H9 (cell line): ENCODE results near the gene YAF2. TPM values are rescaled to one million over a fixed set of nuclear protein-coding genes. Genes with fewer than 3 reads are reported as not detected.

Source experiments
- DNase-seq: peaks from one replicate; pipeline ENCODE4 v3.0.0-alpha.2; 2017
- H2AFZ ChIP-seq: one replicate; pipeline ENCODE4 v1.6.1; 2013; ENCODE audit warnings: mild to moderate bottlenecking, low read length, control low read depth, moderate library complexity
- H2AK5ac ChIP-seq: 2 replicates; pipeline ENCODE4 v1.6.1; 2013; ENCODE audit warnings: low read length, control low read depth, mixed read lengths; ENCODE audit not compliant: insufficient read length
- H2BK120ac ChIP-seq: one replicate; pipeline ENCODE4 v1.6.1; 2013; ENCODE audit warnings: low read depth, mild to moderate bottlenecking, low read length, control low read depth, inconsistent platforms; ENCODE audit not compliant: poor library complexity, severe bottlenecking
- H2BK12ac ChIP-seq: 2 replicates; pipeline ENCODE4 v1.6.1; 2013; ENCODE audit warnings: low read length, control low read depth, mixed read lengths, low read depth; ENCODE audit not compliant: insufficient read length
- H2BK15ac ChIP-seq: 2 replicates; pipeline ENCODE4 v1.6.1; 2013; ENCODE audit warnings: low read depth, low read length, control low read depth
- H2BK20ac ChIP-seq: one replicate; pipeline ENCODE4 v1.6.1; 2013; ENCODE audit warnings: low read depth, mild to moderate bottlenecking, low read length, control low read depth, inconsistent platforms; ENCODE audit not compliant: poor library complexity, severe bottlenecking
- H2BK5ac ChIP-seq: 2 replicates; pipeline ENCODE4 v1.6.1; 2013; ENCODE audit warnings: low read length, control low read depth, mixed read lengths; ENCODE audit not compliant: insufficient read length
- H3K14ac ChIP-seq: 2 replicates; pipeline ENCODE4 v1.6.1; 2013; ENCODE audit warnings: low read length, control low read depth; ENCODE audit not compliant: insufficient read depth
- H3K18ac ChIP-seq: 2 replicates; pipeline ENCODE4 v1.6.1; 2013; ENCODE audit warnings: low read depth, mild to moderate bottlenecking, mixed read lengths, low read length, control low read depth; ENCODE audit not compliant: insufficient read length
- H3K23ac ChIP-seq: 2 replicates; pipeline ENCODE4 v1.6.1; 2013; ENCODE audit warnings: low read length, control low read depth, mixed read lengths, low read depth; ENCODE audit not compliant: insufficient read length
- H3K23me2 ChIP-seq: 2 replicates; pipeline ENCODE4 v1.6.1; 2013; ENCODE audit warnings: low read depth, mild to moderate bottlenecking, mixed read lengths, low read length, control low read depth; ENCODE audit not compliant: insufficient read length, poor library complexity, severe bottlenecking
- H3K27ac ChIP-seq: 2 replicates; pipeline ENCODE4 v1.5.1; 2013; ENCODE audit warnings: low read length, control low read depth, mixed read lengths, low read depth; ENCODE audit not compliant: insufficient read length
- H3K27me3 ChIP-seq: 2 replicates; pipeline ENCODE4 v1.6.1; 2013; ENCODE audit warnings: low read length, control low read depth, inconsistent platforms; ENCODE audit not compliant: insufficient read depth
- H3K4ac ChIP-seq: 2 replicates; pipeline ENCODE4 v1.6.1; 2013; ENCODE audit warnings: low read depth, mild to moderate bottlenecking, control low read depth, inconsistent platforms, low read length, moderate library complexity
- H3K4me1 ChIP-seq: 2 replicates; pipeline ENCODE4 v1.6.1; 2013; ENCODE audit warnings: low read length, control low read depth, inconsistent platforms; ENCODE audit not compliant: insufficient read depth
- H3K4me2 ChIP-seq: 2 replicates; pipeline ENCODE4 v1.6.1; 2013; ENCODE audit warnings: low read length, control low read depth, mixed read lengths; ENCODE audit not compliant: insufficient read length, insufficient read depth
- H3K56ac ChIP-seq: 2 replicates; pipeline ENCODE4 v1.6.1; 2013; ENCODE audit warnings: low read depth, mild to moderate bottlenecking, mixed read lengths, low read length, control low read depth; ENCODE audit not compliant: insufficient read length
- H3K79me1 ChIP-seq: 2 replicates; pipeline ENCODE4 v1.6.1; 2013; ENCODE audit warnings: low read depth, mild to moderate bottlenecking, moderate library complexity, low read length, control low read depth, inconsistent platforms; ENCODE audit not compliant: insufficient read depth, poor library complexity, severe bottlenecking
- H3K79me2 ChIP-seq: 2 replicates; pipeline ENCODE4 v1.6.1; 2013; ENCODE audit warnings: low read length, control low read depth, inconsistent platforms; ENCODE audit not compliant: insufficient read depth
- H3K9ac ChIP-seq: 2 replicates; pipeline ENCODE4 v1.6.1; 2013; ENCODE audit warnings: low read length, control low read depth, mixed read lengths; ENCODE audit not compliant: insufficient read length; ENCODE audit errors: extremely low read depth
- H3K9me3 ChIP-seq: one replicate; pipeline ENCODE4 v1.6.1; 2013; ENCODE audit warnings: low read depth, low read length, inconsistent platforms; ENCODE audit not compliant: control insufficient read depth
- H3T11ph ChIP-seq: one replicate; pipeline ENCODE4 v1.6.1; 2013; ENCODE audit warnings: mild to moderate bottlenecking, low read length, control low read depth, inconsistent platforms
- H4K20me1 ChIP-seq: one replicate; pipeline ENCODE4 v1.6.1; 2013; ENCODE audit not compliant: control insufficient read depth, insufficient read length, insufficient read depth
- H4K5ac ChIP-seq: 2 replicates; pipeline ENCODE4 v1.6.1; 2013; ENCODE audit warnings: low read depth, mild to moderate bottlenecking, mixed read lengths, low read length, control low read depth; ENCODE audit not compliant: insufficient read length
- H4K8ac ChIP-seq: replicated peaks from 2 replicates; pipeline ENCODE4 v1.6.1; 2013; ENCODE audit warnings: low read length, control low read depth, mixed read lengths, low read depth; ENCODE audit not compliant: insufficient read length
- H4K91ac ChIP-seq: 2 replicates; pipeline ENCODE4 v1.6.1; 2013; ENCODE audit warnings: low read depth, mild to moderate bottlenecking, moderate library complexity, mixed read lengths, low read length, control low read depth; ENCODE audit not compliant: insufficient read length
- H3K27ac Mint-ChIP-seq, 3 experiments: 2 replicates in 2 of 3; 3 replicates in 1 of 3; pipeline ENCODE4 v1.8.0; 2020 to 2021; ENCODE audit warnings: mixed read lengths in 3 of 3, mild to moderate bottlenecking in 1 of 3, moderate library complexity in 1 of 3
- H3K27me3 Mint-ChIP-seq: 2 replicates; pipeline ENCODE4 v1.8.0; 2021; ENCODE audit warnings: low read depth, mild to moderate bottlenecking, moderate library complexity, mixed read lengths
- H3K36me3 Mint-ChIP-seq, 3 experiments: 2 replicates in 2 of 3; 3 replicates in 1 of 3; pipeline ENCODE4 v1.8.0; 2020 to 2021; ENCODE audit warnings: low read depth in 3 of 3, mixed read lengths in 3 of 3; ENCODE audit not compliant: insufficient read depth in 1 of 3
- H3K4me1 Mint-ChIP-seq, 2 experiments: 2 replicates each; pipeline ENCODE4 v1.8.0; 2020; ENCODE audit warnings: mixed read lengths in 2 of 2
- H3K4me3 Mint-ChIP-seq, 2 experiments: 2 replicates in 1 of 2; 3 replicates in 1 of 2; pipeline ENCODE4 v1.8.0; 2020 to 2021; ENCODE audit warnings: mild to moderate bottlenecking in 2 of 2, mixed read lengths in 2 of 2, moderate library complexity in 1 of 2
- H3K9me3 Mint-ChIP-seq, 2 experiments: 2 replicates in 1 of 2; 3 replicates in 1 of 2; pipeline ENCODE4 v1.8.0; 2020; ENCODE audit warnings: mild to moderate bottlenecking in 2 of 2, mixed read lengths in 2 of 2, moderate library complexity in 1 of 2
- WGBS: extraction: QIAGEN DNeasy Blood & Tissue Kit; methylation state at CpG from one replicate; pipeline ENCODE4 v1.1.7; 2013; ENCODE audit warnings: missing lambda C conversion rate, low lambda C conversion rate, mixed read lengths; ENCODE audit not compliant: insufficient read length; ENCODE audit errors: extremely low coverage; 5-methylcytosine and 5-hydroxymethylcytosine counted together
- total RNA-seq: library from RNA; stranded (reverse); gene quantifications from 2 replicates; pipeline ENCODE4 v1.2.1, GENCODE V29; 2021
- TF ChIP-seq, protein P1 (sequence below): fragments of 200-600 bp; sonication (generic); conservative IDR thresholded peaks from 3 replicates; pipeline ENCODE4 v1.8.0; 2021; ENCODE audit warnings: antibody characterized with exemption, mild to moderate bottlenecking

The YAF2 gene
- total RNA-seq, 1 experiment from 2014 or later, result 1.9 TPM

DNA sequence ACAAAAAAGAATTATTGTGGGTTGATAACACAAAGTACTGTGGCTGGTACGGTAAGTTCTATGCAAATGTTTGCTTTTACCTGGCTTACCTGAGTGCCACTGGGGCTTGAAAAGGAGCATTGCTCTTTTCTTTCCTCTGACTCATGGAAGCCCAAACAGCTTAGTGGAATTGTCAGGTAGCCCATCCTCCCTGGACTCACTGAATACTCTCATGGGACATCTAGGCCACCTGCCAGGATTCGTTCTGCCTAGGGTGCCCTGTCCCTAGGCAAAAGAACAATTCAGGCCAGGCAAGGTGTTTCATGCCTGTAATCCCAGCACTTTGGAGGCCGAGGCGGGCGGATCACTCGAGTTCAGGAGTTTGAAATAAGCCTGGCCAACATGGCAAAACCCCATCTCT, 22.5 kb upstream of the YAF2 start:
- TF ChIP-seq, protein P1, sequence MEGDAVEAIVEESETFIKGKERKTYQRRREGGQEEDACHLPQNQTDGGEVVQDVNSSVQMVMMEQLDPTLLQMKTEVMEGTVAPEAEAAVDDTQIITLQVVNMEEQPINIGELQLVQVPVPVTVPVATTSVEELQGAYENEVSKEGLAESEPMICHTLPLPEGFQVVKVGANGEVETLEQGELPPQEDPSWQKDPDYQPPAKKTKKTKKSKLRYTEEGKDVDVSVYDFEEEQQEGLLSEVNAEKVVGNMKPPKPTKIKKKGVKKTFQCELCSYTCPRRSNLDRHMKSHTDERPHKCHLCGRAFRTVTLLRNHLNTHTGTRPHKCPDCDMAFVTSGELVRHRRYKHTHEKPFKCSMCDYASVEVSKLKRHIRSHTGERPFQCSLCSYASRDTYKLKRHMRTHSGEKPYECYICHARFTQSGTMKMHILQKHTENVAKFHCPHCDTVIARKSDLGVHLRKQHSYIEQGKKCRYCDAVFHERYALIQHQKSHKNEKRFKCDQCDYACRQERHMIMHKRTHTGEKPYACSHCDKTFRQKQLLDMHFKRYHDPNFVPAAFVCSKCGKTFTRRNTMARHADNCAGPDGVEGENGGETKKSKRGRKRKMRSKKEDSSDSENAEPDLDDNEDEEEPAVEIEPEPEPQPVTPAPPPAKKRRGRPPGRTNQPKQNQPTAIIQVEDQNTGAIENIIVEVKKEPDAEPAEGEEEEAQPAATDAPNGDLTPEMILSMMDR, result no peak

More for the DNA sequence above, 22.5 kb upstream of the YAF2 start:
- Histone ChIP-seq H3K9me3 (no peaks in the 10 kb centered on the region), H3K79me1 (no peaks in the 10 kb centered on the region), H2AFZ (no peak overlapping the region), H3K14ac (no peak overlapping the region), H3K23ac (no peak overlapping the region), H4K8ac (no peak overlapping the region), H2BK15ac (no peak overlapping the region), H3K4me2 (no peak overlapping the region), H2BK20ac (no peak overlapping the region), H3K79me2 (no peaks in the 10 kb centered on the region), H3K4ac (no peak overlapping the region), H3K9ac (no peak overlapping the region), H4K91ac (no peak overlapping the region), H3K56ac (no peak overlapping the region), H2AK5ac (no peak overlapping the region), H4K5ac (no peak overlapping the region), H3K23me2 (no peaks in the 10 kb centered on the region), H2BK5ac (no peak overlapping the region), H4K20me1 (no peaks in the 10 kb centered on the region), H3K27ac (no peak overlapping the region), H3T11ph (no peak overlapping the region), H3K27me3 (no peaks in the 10 kb centered on the region), H2BK120ac (no peak overlapping the region), H3K18ac (no peak overlapping the region), H3K4me1 (no peaks in the 10 kb centered on the region), H2BK12ac (no peak overlapping the region)
- no peak overlapping the region for H3K27ac Mint-ChIP-seq
- no peak for DNase-seq
- no CpG with 5 or more reads among the region's 6 CpGs for WGBS
- H3K36me3 Mint-ChIP-seq, result no peaks in the 10 kb centered on the region
- no peaks in the 10 kb centered on the region for H3K4me1 Mint-ChIP-seq
- H3K27me3 Mint-ChIP-seq, result peaks cover 26% of the 10 kb centered on the region
- no peaks in the 10 kb centered on the region; a peak in 1 of 5 replicates for H3K9me3 Mint-ChIP-seq
- no peak overlapping the region for H3K4me3 Mint-ChIP-seq
